ENCODE measurements around the gene NBR1.
A peak's percentile ranks its signal among the peaks of the same experiment; 100 is the strongest.
"Not testable (repeated sequence)": the region's sequence is repeated elsewhere in the genome, so short reads cannot be mapped to it uniquely, and the experiment has no call there.

Gene NBR1

DNA sequence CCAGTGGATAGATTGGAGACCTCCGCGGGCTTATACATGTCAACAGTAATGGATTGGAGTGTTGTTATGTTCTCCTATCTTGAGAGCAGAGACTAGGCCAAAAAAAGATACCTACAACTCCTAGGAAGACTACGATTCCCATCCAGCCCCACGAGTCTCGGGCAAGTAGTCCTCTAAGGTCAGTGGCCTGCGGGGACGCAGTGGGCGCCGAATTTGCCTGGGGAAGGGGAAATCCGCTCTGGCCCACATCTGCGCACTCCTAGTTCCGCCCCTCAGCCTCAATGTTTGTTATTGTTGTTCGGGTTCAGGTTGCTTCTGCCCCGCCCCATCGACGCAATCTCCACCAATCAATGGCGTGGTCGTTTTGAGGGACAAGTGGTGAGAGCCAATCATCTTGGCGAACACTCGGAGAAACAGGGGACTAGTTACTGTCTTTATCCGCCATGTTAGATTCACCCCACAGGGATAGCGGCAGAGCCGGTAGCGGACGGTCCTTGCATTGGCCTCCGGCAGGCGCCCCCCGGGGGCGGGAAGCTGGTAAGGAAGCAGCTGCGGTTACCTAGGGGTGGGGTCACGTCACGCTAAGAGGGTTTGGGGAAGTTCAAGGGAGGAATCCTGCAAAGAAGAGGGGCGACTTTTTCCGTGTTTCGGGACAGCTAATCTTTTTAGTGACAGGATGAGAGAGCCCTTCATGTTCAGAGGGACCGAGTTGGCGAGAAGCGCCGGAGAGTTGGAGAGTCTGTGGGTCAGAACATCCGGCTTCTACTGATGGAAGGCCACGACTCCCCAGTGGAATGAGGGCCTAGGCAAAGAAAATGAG is at the start of gene NBR1:
Gene NBR1, plus strand, starts transcription at position 449 of the 820 bp plus-strand sequence. CDS start 4,586 bp downstream, outside the sequence.
- DNase-seq = peak; percentile 95

DNA sequence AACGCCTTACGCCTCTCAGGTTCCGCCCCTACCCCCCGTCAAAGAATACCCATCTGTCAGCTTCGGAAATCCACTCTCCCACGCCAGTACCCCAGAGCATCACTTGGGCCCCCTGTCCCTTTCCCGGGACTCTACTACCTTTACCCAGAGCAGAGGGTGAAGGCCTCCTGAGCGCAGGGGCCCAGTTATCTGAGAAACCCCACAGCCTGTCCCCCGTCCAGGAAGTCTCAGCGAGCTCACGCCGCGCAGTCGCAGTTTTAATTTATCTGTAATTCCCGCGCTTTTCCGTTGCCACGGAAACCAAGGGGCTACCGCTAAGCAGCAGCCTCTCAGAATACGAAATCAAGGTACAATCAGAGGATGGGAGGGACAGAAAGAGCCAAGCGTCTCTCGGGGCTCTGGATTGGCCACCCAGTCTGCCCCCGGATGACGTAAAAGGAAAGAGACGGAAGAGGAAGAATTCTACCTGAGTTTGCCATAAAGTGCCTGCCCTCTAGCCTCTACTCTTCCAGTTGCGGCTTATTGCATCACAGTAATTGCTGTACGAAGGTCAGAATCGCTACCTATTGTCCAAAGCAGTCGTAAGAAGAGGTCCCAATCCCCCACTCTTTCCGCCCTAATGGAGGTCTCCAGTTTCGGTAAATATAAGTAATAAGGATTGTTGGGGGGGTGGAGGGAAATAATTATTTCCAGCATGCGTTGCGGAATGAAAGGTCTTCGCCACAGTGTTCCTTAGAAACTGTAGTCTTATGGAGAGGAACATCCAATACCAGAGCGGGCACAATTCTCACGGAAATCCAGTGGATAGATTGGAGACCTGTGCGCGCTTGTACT is 45.7 kb upstream of the NBR1 start, which contains the start of gene BRCA1:
Gene BRCA1, minus strand, starts transcription at position 232 of the 834 bp plus-strand sequence. CDS start 1,268 bp downstream, outside the sequence.
- DNase-seq = peak; percentile 95

DNA sequence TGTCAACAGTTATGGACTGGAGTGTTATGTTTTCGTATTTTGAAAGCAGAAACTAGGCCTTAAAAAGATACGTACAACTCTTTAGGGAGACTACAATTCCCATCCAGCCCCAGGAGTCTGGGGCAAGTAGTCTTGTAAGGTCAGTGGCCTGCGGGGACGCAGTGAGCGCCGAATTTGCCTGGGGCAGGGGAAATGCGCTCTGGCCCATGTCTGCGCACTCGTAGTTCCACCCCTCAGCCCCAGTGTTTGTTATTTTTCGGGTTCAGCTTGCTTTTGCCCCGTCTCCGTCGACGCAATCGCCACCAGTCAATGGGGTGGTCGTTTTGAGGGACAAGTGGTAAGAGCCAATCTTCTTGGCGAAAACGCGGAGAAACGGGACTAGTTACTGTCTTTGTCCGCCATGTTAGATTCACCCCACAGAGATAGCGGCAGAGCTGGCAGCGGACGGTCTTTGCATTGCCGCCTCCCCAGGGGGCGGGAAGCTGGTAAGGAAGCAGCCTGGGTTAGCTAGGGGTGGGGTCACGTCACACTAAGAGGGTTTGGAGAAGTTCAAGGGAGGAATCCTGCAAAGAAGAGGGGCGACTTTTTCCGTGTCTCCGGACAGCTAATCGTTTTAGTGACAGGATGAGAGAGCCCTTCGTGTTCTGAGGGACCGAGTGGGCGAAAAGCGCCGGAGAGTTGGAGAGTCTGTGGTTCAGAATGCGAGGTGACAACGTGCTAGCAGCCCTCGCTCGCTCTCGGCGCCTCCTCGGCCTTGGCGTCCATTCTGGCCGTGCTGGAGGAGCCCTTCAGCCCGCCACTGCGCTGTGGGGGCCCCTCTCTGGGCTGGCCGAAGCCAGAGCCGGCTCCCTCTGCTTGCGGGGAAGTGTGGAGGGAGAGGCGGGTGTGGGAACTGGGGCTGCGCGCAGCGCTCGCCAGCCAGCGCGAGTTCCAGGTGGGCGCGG is 44.8 kb upstream of the NBR1 start:
- no peak for DNase-seq

- DNase-seq = no peak
These were observed 44.1 kb upstream of the NBR1 start for GRCh38 chr17:43126911-43127290.

DNA sequence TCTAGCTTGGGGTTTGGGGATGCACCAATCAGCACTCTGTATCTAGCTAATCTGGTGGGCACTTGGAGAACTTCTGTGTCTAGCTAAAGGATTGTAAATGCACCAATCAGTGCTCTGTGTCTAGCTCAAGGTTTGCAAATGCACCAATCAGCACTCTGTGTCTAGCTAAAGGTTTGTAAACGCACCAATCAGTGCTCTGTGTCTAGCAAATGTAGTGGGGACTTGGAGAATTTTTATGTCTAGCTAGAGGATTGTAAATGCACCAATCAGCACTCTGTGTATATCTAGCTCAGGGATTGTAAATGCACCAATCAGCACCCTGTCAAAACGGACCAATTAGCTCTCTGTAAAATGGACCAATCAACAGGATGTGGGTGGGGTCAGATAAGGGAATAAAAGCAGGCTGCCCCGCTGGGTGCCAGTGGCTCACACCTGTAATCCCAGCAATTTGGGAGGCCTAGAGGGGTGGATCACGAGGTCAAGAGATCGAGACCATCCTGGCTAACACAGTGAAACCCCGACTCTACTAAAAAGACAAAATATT is 43.6 kb upstream of the NBR1 start:
- DNase-seq = not testable (repeated sequence)

DNA sequence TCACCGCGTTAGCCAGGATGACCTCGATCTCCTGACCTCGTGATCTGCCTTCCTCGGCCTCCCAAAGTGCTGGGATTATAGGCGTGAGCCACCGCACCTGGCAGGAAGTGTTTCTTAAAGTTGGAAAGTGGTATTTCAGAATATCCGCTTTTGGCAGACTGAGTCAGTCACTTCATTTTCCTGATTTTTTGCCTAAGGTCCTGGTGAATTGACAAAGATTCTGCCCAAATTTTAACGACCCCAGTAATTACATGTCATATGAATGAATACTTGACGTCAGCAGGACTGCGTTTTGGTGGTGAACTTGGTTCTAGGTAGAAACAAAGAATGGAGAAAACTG is 41.4 kb upstream of the NBR1 start:
- DNase-seq = no peak

GRCh38 chr17:43132117-43132516 is 38.9 kb upstream of the NBR1 start:
- no peak for DNase-seq

DNA sequence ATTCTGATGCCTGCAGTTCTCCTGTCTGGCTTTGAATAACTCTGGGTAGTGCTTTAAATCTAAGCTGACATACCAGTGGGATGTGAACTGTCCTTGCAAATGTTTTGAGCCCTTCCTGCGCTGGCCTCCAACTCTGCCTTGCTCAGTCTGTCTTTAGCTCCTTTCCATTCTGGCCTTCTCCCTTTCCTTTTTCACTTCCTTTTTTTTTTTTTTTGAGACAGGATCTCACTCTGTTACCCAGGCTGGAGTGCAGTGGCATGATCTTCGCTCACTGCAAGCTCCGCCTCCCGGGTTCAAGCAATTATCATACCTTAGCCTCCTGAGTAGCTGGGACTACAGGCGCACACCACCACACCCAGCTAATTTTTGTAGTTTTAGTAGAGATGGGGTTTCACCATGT is 37.6 kb upstream of the NBR1 start:
- not testable (repeated sequence) for DNase-seq

- DNase-seq = no peak
These were observed 36.1 kb upstream of the NBR1 start for GRCh38 chr17:43134774-43135453.

DNA sequence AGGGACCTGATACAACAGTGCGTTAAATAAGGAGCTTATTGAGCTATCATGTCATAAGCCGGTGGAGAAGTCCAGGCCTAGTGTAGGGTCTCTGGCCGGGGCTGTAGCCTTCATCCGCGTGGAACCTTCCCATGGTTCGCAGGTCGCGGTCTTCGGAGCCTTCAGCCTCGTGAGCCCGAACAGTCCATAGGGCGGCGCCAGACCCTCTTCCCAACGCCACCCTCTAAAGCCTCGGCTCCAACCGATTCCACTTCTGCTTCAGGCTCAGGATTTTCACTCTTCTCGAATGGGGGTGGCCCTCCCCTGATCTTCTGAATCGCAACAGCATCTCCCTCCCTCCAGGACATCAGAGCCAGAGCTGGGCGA is 35.6 kb upstream of the NBR1 start:
- DNase-seq = no peak

- not testable (repeated sequence) for DNase-seq
These were observed 34.4 kb upstream of the NBR1 start for GRCh38 chr17:43136574-43136973.

DNA sequence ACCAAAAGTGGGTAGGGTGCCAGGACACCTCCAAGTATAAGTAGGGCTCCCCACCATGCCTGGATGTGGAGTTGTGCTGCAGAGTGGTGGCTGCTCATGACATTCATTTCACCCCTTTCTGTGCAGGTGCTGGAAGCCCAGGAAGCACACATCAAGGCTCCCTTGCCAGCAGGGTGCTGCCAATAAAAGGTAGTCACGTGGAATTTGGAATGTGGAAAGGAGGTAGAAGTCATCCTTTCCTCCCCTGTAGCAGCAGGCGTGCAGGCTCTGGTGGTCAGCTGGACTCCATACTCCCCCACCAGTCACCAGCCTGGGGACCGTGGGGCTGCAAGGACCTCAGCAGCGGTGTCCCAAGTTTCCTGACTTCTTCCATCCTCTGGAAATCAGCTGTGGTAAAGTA is 32.5 kb upstream of the NBR1 start:
- not testable (repeated sequence) for DNase-seq

- DNase-seq = no peak
These were observed 30.4 kb upstream of the NBR1 start for GRCh38 chr17:43140396-43141332.

- DNase-seq = no peak
These were observed 28.9 kb upstream of the NBR1 start for GRCh38 chr17:43142153-43142552.

- no peak for DNase-seq
These were observed 27.8 kb upstream of the NBR1 start for GRCh38 chr17:43143201-43143600.

- no peak for DNase-seq
These were observed 24.4 kb upstream of the NBR1 start for GRCh38 chr17:43146649-43147048.

DNA sequence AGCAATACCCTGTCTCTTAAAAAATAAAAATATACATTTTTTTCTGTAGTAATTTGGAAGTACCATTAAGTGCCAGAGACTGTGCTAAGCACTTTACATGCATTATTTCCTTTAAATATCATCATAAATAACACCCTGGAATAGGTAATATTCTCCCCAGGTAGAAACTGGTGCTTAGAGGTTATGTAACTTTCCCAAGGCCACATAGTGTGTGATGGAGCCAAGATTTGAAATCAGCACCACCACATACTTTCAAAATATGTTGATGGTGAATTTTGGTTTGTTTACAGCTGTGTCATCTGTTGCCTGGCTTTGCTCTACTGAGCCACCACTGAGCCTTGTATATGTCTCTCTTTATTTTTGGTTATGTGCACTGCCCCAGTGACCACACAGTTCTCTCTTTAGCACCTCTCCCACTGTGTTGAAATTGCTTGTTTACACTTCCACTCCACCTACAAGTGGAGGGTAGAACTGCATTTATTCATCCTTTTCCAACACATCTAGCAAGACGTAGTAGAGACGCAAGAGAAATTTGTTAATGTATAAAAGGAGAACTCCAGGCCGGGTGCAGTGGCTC is 19.0 kb upstream of the NBR1 start:
- no peak for DNase-seq

GRCh38 chr17:43153197-43153835 is 17.7 kb upstream of the NBR1 start:
- DNase-seq = not testable (repeated sequence)

- DNase-seq = no peak
These were observed 15.3 kb upstream of the NBR1 start for GRCh38 chr17:43155666-43156065.

GRCh38 chr17:43159232-43159631 is 11.8 kb upstream of the NBR1 start:
- DNase-seq = not testable (repeated sequence)
